ENCODE data around the gene KIF23. TPM values are rescaled to one million over a fixed set of nuclear protein-coding genes. Genes with fewer than 3 reads are reported as not detected.

KIF23 gene
- polyA plus RNA-seq, 3 donors: 1.5 to 8.1 (median 1.8) TPM

- no peak overlapping the region for H3K9ac ChIP-seq (ENCODE audit: insufficient read depth, low read length, poor library complexity, severe bottlenecking)
- H3K36me3 ChIP-seq (replicated peaks in 1 of 2; ENCODE audit: control insufficient read depth in 1 of 2, insufficient read depth in 2 of 2, low read length in 2 of 2): no peaks in the 10 kb centered on the region
- no peak overlapping the region for H2AFZ ChIP-seq (ENCODE audit: insufficient read depth, low read depth, low read length, poor library complexity, severe bottlenecking)
- no peaks in the 10 kb centered on the region for H3K79me2 ChIP-seq (ENCODE audit: insufficient read depth, low read length)
- Mint-ChIP-seq H3K4me1 (no peaks in the 10 kb centered on the region), H3K27ac (no peak overlapping the region), H3K9me3 (peaks cover 0 to 7% (median 3%) of the 10 kb centered on the region in 7 donors), H3K4me3 (no peak overlapping the region), H3K36me3 (no peaks in the 10 kb centered on the region), H3K27me3 (ENCODE audit: low read depth in 3 of 3) (no peaks in the 10 kb centered on the region)
- DNase-seq: no peak
- no peaks in the 10 kb centered on the region for H3K9me3 ChIP-seq (replicated peaks in 1 of 2; ENCODE audit: control insufficient read depth in 1 of 2, insufficient read depth in 1 of 2, low read length in 2 of 2)
- no peaks in the 10 kb centered on the region for H3K27me3 ChIP-seq (ENCODE audit: control insufficient read depth in 2 of 2, insufficient read depth in 2 of 2, low read length in 2 of 2)
- intact Hi-C loops (cut with micrococcal nuclease): no loop called here
- no peak overlapping the region for H3K4me3 ChIP-seq (replicated peaks in 1 of 3; ENCODE audit: low read depth in 2 of 3, low read length in 3 of 3)
- WGBS (ENCODE audit: insufficient coverage): 100% methylated on average over 1 of the region's 3 CpGs
- no peaks in the 10 kb centered on the region for H3K4me1 ChIP-seq (ENCODE audit: control insufficient read depth in 1 of 2, insufficient read depth in 2 of 2, low read length in 2 of 2)
- H3K27ac ChIP-seq (ENCODE audit: low read depth in 1 of 2, low read length in 2 of 2): no peak overlapping the region
- H3K4me2 ChIP-seq (replicated peaks; ENCODE audit: extremely low read depth, low read length, poor library complexity, severe bottlenecking): no peak overlapping the region
- no peak for TF ChIP-seq CTCF (IDR thresholded peaks at IDR 0.05)
- no peaks in the 10 kb centered on the region for H4K20me1 ChIP-seq (ENCODE audit: insufficient read depth, low read length)
Observed at GRCh38 chr15:69367236-69367635, 46.9 kb upstream of the KIF23 start.

- Histone ChIP-seq H3K9ac (ENCODE audit: insufficient read depth, low read length, poor library complexity, severe bottlenecking) (no peak overlapping the region), H3K4me3 (replicated peaks in 1 of 3; ENCODE audit: low read depth in 2 of 3, low read length in 3 of 3) (no peak overlapping the region), H3K27me3 (ENCODE audit: control insufficient read depth in 2 of 2, insufficient read depth in 2 of 2, low read length in 2 of 2) (no peaks in the 10 kb centered on the region), H3K79me2 (ENCODE audit: insufficient read depth, low read length) (no peaks in the 10 kb centered on the region), H2AFZ (ENCODE audit: insufficient read depth, low read depth, low read length, poor library complexity, severe bottlenecking) (no peak overlapping the region), H3K36me3 (replicated peaks in 1 of 2; ENCODE audit: control insufficient read depth in 1 of 2, insufficient read depth in 2 of 2, low read length in 2 of 2) (no peaks in the 10 kb centered on the region), H4K20me1 (ENCODE audit: insufficient read depth, low read length) (no peaks in the 10 kb centered on the region), H3K4me2 (replicated peaks; ENCODE audit: extremely low read depth, low read length, poor library complexity, severe bottlenecking) (no peak overlapping the region), H3K4me1 (ENCODE audit: control insufficient read depth in 1 of 2, insufficient read depth in 2 of 2, low read length in 2 of 2) (no peaks in the 10 kb centered on the region), H3K9me3 (replicated peaks in 1 of 2; ENCODE audit: control insufficient read depth in 1 of 2, insufficient read depth in 1 of 2, low read length in 2 of 2) (no peaks in the 10 kb centered on the region), H3K27ac (ENCODE audit: low read depth in 1 of 2, low read length in 2 of 2) (no peak overlapping the region)
- Mint-ChIP-seq H3K4me3 (no peak overlapping the region), H3K27me3 (ENCODE audit: low read depth in 3 of 3) (no peaks in the 10 kb centered on the region), H3K9me3 (peaks cover 0 to 7% (median 3%) of the 10 kb centered on the region in 7 donors), H3K36me3 (no peaks in the 10 kb centered on the region), H3K27ac (no peak overlapping the region), H3K4me1 (no peaks in the 10 kb centered on the region)
- DNase-seq: no peak
- no CpG with 5 or more reads among the region's 2 CpGs for WGBS (ENCODE audit: insufficient coverage)
- intact Hi-C loops (cut with micrococcal nuclease): no loop called here
- no peak for TF ChIP-seq CTCF (IDR thresholded peaks at IDR 0.05)
Observed at GRCh38 chr15:69369631-69370030, 44.5 kb upstream of the KIF23 start.
